B cell (primary cell): ENCODE measurements around the gene PCDHGB2.

Experiments used
- CTCF ChIP-seq: fragments of 200-600 bp; IDR thresholded peaks from one replicate; pipeline ENCODE4 v1.8.0; 2022; ENCODE audit warnings: antibody characterized with exemption, mild to moderate bottlenecking
- EZH2 ChIP-seq: IDR thresholded peaks from 2 replicates; pipeline ENCODE4 v1.6.1; 2012; ENCODE audit warnings: borderline replicate concordance, low read depth, mild to moderate bottlenecking, moderate library complexity, low read length; ENCODE audit not compliant: insufficient read depth, poor library complexity, severe bottlenecking

GRCh38 chr5:141383345-141383744 lies 23.6 kb downstream of the PCDHGB2 start:
- TF ChIP-seq EZH2 (no peak), CTCF (no peak)
